ENCODE data around the gene TMEM219.
"Not testable (repeated sequence)": the region's sequence is repeated elsewhere in the genome, so short reads cannot be mapped to it uniquely, and the experiment has no call there.

The TMEM219 gene

GRCh38 chr16:29996766-29997250 lies 34.9 kb downstream of the TMEM219 start:
- DNase-seq = no peak

GRCh38 chr16:29999605-30000004 lies 37.7 kb downstream of the TMEM219 start:
- DNase-seq = no peak

GRCh38 chr16:30000735-30001631 lies 39.1 kb downstream of the TMEM219 start:
- no peak for DNase-seq

- DNase-seq = no peak
Measured at GRCh38 chr16:30002614-30003346, 40.9 kb downstream of the TMEM219 start.

- DNase-seq = no peak
Measured at GRCh38 chr16:30003670-30004423, 42.0 kb downstream of the TMEM219 start.

GRCh38 chr16:30004424-30004776 lies 42.5 kb downstream of the TMEM219 start:
- DNase-seq = no peak

GRCh38 chr16:30004811-30005242 lies 42.9 kb downstream of the TMEM219 start:
- no peak for DNase-seq

- no peak for DNase-seq
Measured at GRCh38 chr16:30005341-30006094, 43.6 kb downstream of the TMEM219 start.

- no peak for DNase-seq
Measured at GRCh38 chr16:30006095-30006473, 44.2 kb downstream of the TMEM219 start.

GRCh38 chr16:30006659-30007377 lies 44.9 kb downstream of the TMEM219 start:
- no peak for DNase-seq

GRCh38 chr16:30007378-30007895 lies 45.6 kb downstream of the TMEM219 start:
- DNase-seq = no peak

GRCh38 chr16:30009085-30009862 lies 47.4 kb downstream of the TMEM219 start:
- no peak for DNase-seq

- DNase-seq = no peak
Measured at GRCh38 chr16:30009990-30010843, 48.3 kb downstream of the TMEM219 start.

GRCh38 chr16:30010844-30011713 lies 49.2 kb downstream of the TMEM219 start, which contains the start of gene DOC2A:
TSS of gene DOC2A (minus strand) at chr16:30011027. CDS start at chr16:30010222, 805 bp downstream.
- DNase-seq = no peak

- DNase-seq = no peak
Measured at GRCh38 chr16:30011714-30012504, 50.0 kb downstream of the TMEM219 start.

- DNase-seq = not testable (repeated sequence)
Measured at GRCh38 chr16:30012598-30012997, 50.7 kb downstream of the TMEM219 start.

GRCh38 chr16:30015450-30015849 lies 53.6 kb downstream of the TMEM219 start:
- not testable (repeated sequence) for DNase-seq
